Measurements from ENCODE around the gene ASPSCR1.

The ASPSCR1 gene

GRCh38 chr17:81961521-81962498 lies 15.6 kb upstream of the ASPSCR1 start:
- TF ChIP-seq GATA2 (IDR thresholded peaks at IDR 0.05; ENCODE audit: low read depth, low read length) (no peak), GATA3 (IDR thresholded peaks at IDR 0.05; ENCODE audit: low read depth, low read length) (no peak)

- TF ChIP-seq GATA2 (IDR thresholded peaks at IDR 0.05; ENCODE audit: low read depth, low read length) (no peak), GATA3 (IDR thresholded peaks at IDR 0.05; ENCODE audit: low read depth, low read length) (no peak)
These were observed 14.7 kb upstream of the ASPSCR1 start for GRCh38 chr17:81962499-81963441.

- TF ChIP-seq GATA2 (IDR thresholded peaks at IDR 0.05; ENCODE audit: low read depth, low read length) (no peak), GATA3 (IDR thresholded peaks at IDR 0.05; ENCODE audit: low read depth, low read length) (no peak)
These were observed 13.2 kb upstream of the ASPSCR1 start for GRCh38 chr17:81964081-81964849.

GRCh38 chr17:81966343-81967243 lies 10.8 kb upstream of the ASPSCR1 start:
- TF ChIP-seq GATA2 (IDR thresholded peaks at IDR 0.05; ENCODE audit: low read depth, low read length) (no peak), GATA3 (IDR thresholded peaks at IDR 0.05; ENCODE audit: low read depth, low read length) (no peak)

- TF ChIP-seq GATA2 (IDR thresholded peaks at IDR 0.05; ENCODE audit: low read depth, low read length) (no peak), GATA3 (IDR thresholded peaks at IDR 0.05; ENCODE audit: low read depth, low read length) (no peak)
These were observed 10.2 kb upstream of the ASPSCR1 start for GRCh38 chr17:81967244-81967532.

GRCh38 chr17:81967533-81968395 lies 9.7 kb upstream of the ASPSCR1 start:
- TF ChIP-seq GATA3 (IDR thresholded peaks at IDR 0.05; ENCODE audit: low read depth, low read length): no peak
- no peak for TF ChIP-seq GATA2 (IDR thresholded peaks at IDR 0.05; ENCODE audit: low read depth, low read length)

GRCh38 chr17:81968396-81968745 lies 9.1 kb upstream of the ASPSCR1 start:
- TF ChIP-seq GATA3 (IDR thresholded peaks at IDR 0.05; ENCODE audit: low read depth, low read length): no peak
- TF ChIP-seq GATA2 (IDR thresholded peaks at IDR 0.05; ENCODE audit: low read depth, low read length): no peak

- no peak for TF ChIP-seq GATA2 (IDR thresholded peaks at IDR 0.05; ENCODE audit: low read depth, low read length)
- TF ChIP-seq GATA3 (IDR thresholded peaks at IDR 0.05; ENCODE audit: low read depth, low read length): no peak
These were observed 8.3 kb upstream of the ASPSCR1 start for GRCh38 chr17:81968850-81969812.

GRCh38 chr17:81973432-81973831 lies 4.0 kb upstream of the ASPSCR1 start:
- TF ChIP-seq GATA3 (IDR thresholded peaks at IDR 0.05; ENCODE audit: low read depth, low read length) (no peak), GATA2 (IDR thresholded peaks at IDR 0.05; ENCODE audit: low read depth, low read length) (no peak)

GRCh38 chr17:81976332-81977210 lies 858 bp upstream of the ASPSCR1 start:
- TF ChIP-seq GATA2 (IDR thresholded peaks at IDR 0.05; ENCODE audit: low read depth, low read length) (no peak), GATA3 (IDR thresholded peaks at IDR 0.05; ENCODE audit: low read depth, low read length) (no peak)
